Endothelial cell of umbilical vein (primary cell): Measurements from ENCODE around the gene TNPO3.

Experiments
- POLR2AphosphoS5 ChIP-seq: IDR thresholded peaks from 2 replicates; pipeline ENCODE4 v1.6.1; 2012; ENCODE audit warnings: low read depth, mild to moderate bottlenecking, control low read depth, low read length, moderate library complexity; ENCODE audit not compliant: insufficient read depth
- TF ChIP-seq, protein P1 (sequence below): IDR thresholded peaks from 2 replicates; pipeline ENCODE4 v1.6.1; 2011; ENCODE audit not compliant: insufficient read depth, insufficient read length

DNA sequence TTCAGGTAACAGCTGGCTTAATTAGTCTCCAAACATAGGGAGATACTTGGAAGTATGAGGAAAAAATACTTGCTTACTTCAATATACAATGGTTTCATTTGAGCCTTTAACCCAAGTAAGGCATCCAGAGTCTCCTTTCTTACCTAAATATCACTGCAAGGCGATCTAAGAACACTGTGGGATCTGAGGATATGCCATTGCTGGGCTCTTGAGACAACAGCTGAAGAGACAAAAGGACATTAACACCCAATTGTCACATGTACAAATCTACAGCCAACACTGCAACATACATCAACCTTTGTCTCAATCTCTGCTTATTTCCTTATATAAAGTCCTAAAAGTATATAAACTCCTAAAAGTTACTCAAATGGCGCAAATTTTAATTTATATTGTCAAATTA, 72.8 kb downstream of the TNPO3 start:
- TF ChIP-seq, protein P1, sequence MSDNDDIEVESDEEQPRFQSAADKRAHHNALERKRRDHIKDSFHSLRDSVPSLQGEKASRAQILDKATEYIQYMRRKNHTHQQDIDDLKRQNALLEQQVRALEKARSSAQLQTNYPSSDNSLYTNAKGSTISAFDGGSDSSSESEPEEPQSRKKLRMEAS = no peak
- TF ChIP-seq POLR2AphosphoS5 = no peak
